T-cell (primary cell): ENCODE data around the gene UFD1. TPM values are rescaled to one million over a fixed set of nuclear protein-coding genes. Genes with fewer than 3 reads are reported as not detected.

Experiments used
- ATAC-seq, 4 experiments: fragments of 200-7000 bp in 3 of 4; fragments of 150-1000 bp in 1 of 4; cut with Tn5 transposase; replicated peaks in 1 of 4; 1 replicate in 3 of 4; 2 replicates in 1 of 4; pipeline ENCODE4 v1.10.0; 2021; ENCODE audit warnings: moderate library complexity in 3 of 4, mild to moderate bottlenecking in 2 of 4, moderate number of reproducible peaks in 1 of 4
- CTCF ChIA-PET, 2 donors: fragments of 300-600 bp; sonication (Branson Sonifier 250); formaldehyde crosslinking; loops; one replicate each; lab custom pipeline; 2022; ENCODE audit warnings: antibody characterized with exemption in 2 of 2; lab: Charles Lee
- POLR2A ChIA-PET, 2 donors: fragments of 300-600 bp; sonication (Branson Sonifier 250); formaldehyde crosslinking; loops; one replicate each; lab custom pipeline; 2022; ENCODE audit warnings: antibody characterized with exemption in 2 of 2; lab: Charles Lee
- DNase-seq, 35 experiments: peaks; one replicate each; pipeline versions ENCODE4 v3.0.0 to v3.0.0-alpha.2; 2013 to 2023
- H3K27ac ChIP-seq: one replicate; pipeline ENCODE4 v1.5.1; 2013; ENCODE audit warnings: low read length
- H3K27me3 ChIP-seq, 2 experiments: replicated peaks in 1 of 2; 1 replicate in 1 of 2; 2 replicates in 1 of 2; pipeline versions ENCODE4 v1.6.1 to v1.7.0; 2013; ENCODE audit warnings: low read length in 1 of 2, mixed read lengths in 1 of 2; ENCODE audit not compliant: control insufficient read depth in 2 of 2, insufficient read depth in 2 of 2; ENCODE audit errors: extremely low read depth in 1 of 2
- H3K36me3 ChIP-seq, 2 donors: 1 replicate in 1 of 2; 2 replicates in 1 of 2; pipeline versions ENCODE4 v1.6.1 to v1.7.0; 2013; ENCODE audit warnings: low read length in 1 of 2; ENCODE audit not compliant: control insufficient read depth in 2 of 2, insufficient read depth in 1 of 2; ENCODE audit errors: extremely low read depth in 1 of 2
- H3K4me1 ChIP-seq, 2 experiments: 1 replicate in 1 of 2; 2 replicates in 1 of 2; pipeline versions ENCODE4 v1.6.1 to v1.7.0; 2013; ENCODE audit warnings: low read length in 2 of 2, mixed read lengths in 1 of 2; ENCODE audit not compliant: insufficient read depth in 2 of 2, control insufficient read depth in 1 of 2; ENCODE audit errors: extremely low read depth in 1 of 2
- H3K4me3 ChIP-seq, 2 donors: 1 replicate in 1 of 2; 2 replicates in 1 of 2; pipeline versions ENCODE4 v1.5.1 to v1.7.0; 2013; ENCODE audit warnings: mild to moderate bottlenecking in 2 of 2, low read length in 1 of 2, moderate library complexity in 1 of 2; ENCODE audit not compliant: control insufficient read depth in 1 of 2; ENCODE audit errors: extremely low read depth in 1 of 2
- H3K9me3 ChIP-seq: 2 replicates; pipeline ENCODE4 v1.7.0; 2013
- H3K27ac Mint-ChIP-seq, 2 donors: one replicate each; pipeline ENCODE4 v1.8.0; 2020 to 2021; ENCODE audit warnings: mild to moderate bottlenecking in 2 of 2, mixed read lengths in 2 of 2
- H3K27me3 Mint-ChIP-seq, 2 donors: one replicate each; pipeline ENCODE4 v1.8.0; 2021 to 2022; ENCODE audit warnings: mixed read lengths in 2 of 2
- H3K36me3 Mint-ChIP-seq: one replicate; pipeline ENCODE4 v1.8.0; 2021; ENCODE audit warnings: mixed read lengths
- H3K4me1 Mint-ChIP-seq, 3 donors: one replicate each; pipeline ENCODE4 v1.8.0; 2020 to 2022; ENCODE audit warnings: mixed read lengths in 3 of 3, mild to moderate bottlenecking in 1 of 3
- H3K4me3 Mint-ChIP-seq, 3 donors: one replicate each; pipeline ENCODE4 v1.8.0; 2020 to 2022; ENCODE audit warnings: mild to moderate bottlenecking in 3 of 3, mixed read lengths in 3 of 3, moderate library complexity in 3 of 3
- H3K9me3 Mint-ChIP-seq, 3 donors: one replicate each; pipeline ENCODE4 v1.8.0; 2020 to 2022; ENCODE audit warnings: mixed read lengths in 3 of 3
- WGBS: methylation state at CpG from one replicate; pipeline ENCODE4 v1.1.5; 2013; ENCODE audit warnings: missing lambda C conversion rate; ENCODE audit not compliant: insufficient coverage; 5-methylcytosine and 5-hydroxymethylcytosine counted together
- total RNA-seq, 35 experiments: library from RNA in 6 of 35; stranded (reverse) in 6 of 35; fragments of 120-200 nt in 1 of 35; gene quantifications; one replicate each; pipeline versions ENCODE4 v1.2.1 to v1.2.4 and lab custom pipeline; 2013 to 2026

The UFD1 gene
- total RNA-seq, 5 donors from 2014 or later (not counting 1 experiment from before 2014, with no cell fraction given), result 52.9 to 85.1 (median 60.0) TPM

DNA sequence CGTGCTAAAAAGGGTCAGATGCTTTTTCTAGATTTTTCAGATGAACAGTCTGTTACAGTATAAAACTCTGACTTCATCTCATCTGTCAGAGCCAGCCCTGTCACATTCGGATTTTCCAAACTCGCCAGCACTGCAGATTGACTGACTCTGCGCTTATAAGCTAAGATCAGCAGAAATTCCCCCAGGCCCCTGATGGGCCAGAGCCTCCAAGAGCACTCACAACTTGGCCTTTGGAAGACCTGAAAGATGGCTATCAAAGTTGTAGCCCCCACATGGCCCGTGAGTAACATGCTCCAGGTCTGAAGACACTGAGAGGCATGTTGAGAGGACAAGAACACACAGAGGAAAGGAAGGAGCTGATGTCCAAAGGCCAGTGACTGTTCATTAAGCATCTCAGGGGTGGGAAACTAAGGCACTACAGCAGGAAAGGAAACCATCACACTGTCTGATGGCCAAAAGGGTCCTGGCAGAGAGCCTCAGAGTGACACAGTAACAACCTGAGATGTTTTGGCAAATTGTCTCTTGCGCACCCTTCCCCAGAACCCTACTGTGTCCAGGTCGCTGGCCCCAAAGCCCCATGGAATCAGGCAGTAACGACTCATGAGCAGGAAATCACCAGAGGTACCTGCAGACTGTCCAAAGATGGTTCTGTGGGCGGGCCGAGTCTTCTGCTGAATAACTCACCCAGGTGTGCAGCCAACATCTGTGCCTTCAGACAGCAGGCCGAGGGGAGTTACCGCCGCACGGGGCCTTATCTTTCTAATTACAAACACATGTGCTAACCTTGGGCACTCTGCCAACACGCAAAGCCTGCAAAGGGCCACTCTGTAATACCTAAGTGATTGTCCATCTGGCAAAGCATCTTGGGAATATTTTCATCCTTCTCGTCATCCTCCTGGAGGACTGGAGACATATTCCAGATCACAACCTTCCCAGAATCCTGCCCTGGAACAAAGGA lies 71.1 kb downstream of the UFD1 start:
- ChIA-PET CTCF (no interaction called here), POLR2A (no interaction called here)
- Mint-ChIP-seq H3K9me3 (no peaks in the 10 kb centered on the region), H3K4me3 (no peak overlapping the region), H3K36me3 (peaks cover 59% of the 10 kb centered on the region), H3K4me1 (peaks cover 15 to 21% (median 18%) of the 10 kb centered on the region in 3 donors), H3K27me3 (no peaks in the 10 kb centered on the region), H3K27ac (no peak overlapping the region)
- H3K36me3 ChIP-seq, result peaks cover 16 to 62% of the 10 kb centered on the region in 2 donors
- no peak overlapping the region for H3K27ac ChIP-seq
- DNase-seq (no peak), ATAC-seq (no peak)
- no peaks in the 10 kb centered on the region for H3K27me3 ChIP-seq
- 93% methylated on average over 14 of the region's 16 CpGs for WGBS
- no peaks in the 10 kb centered on the region for H3K9me3 ChIP-seq
- H3K4me3 ChIP-seq, result no peak overlapping the region
- peaks cover 0 to 13% of the 10 kb centered on the region in 2 experiments for H3K4me1 ChIP-seq

DNA sequence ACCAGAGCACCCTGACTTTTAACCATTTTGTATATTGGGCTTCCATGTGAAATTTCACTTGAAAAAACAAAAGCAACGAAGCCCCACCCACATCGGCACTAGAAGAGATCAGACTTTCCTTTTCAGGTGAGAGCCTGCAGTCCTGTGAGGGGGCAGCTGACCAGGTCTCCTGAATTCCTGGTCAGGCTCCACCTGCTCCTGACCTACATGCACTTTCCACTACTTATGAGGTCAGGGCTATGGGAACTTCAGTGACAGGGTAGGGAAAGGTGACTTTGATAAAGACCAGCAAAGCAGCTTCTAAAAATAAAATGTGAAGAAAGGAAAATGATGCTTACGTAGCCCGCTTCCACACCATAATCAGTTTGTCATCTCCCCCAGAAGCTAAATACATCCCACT lies 72.1 kb downstream of the UFD1 start:
- ChIA-PET POLR2A (no interaction called here), CTCF (interaction anchor here in 1 of 2 donors (1.0 kb wide), 1 partner anchor 67 kb away, joined by 3 read pairs; no protein-coding TSS in a partner anchor)
- Histone ChIP-seq H3K9me3 (no peaks in the 10 kb centered on the region), H3K27me3 (no peaks in the 10 kb centered on the region), H3K27ac (no peak overlapping the region), H3K4me1 (peaks cover 0 to 9% of the 10 kb centered on the region in 2 experiments), H3K4me3 (no peak overlapping the region), H3K36me3 (peaks cover 16 to 64% of the 10 kb centered on the region in 2 donors)
- Mint-ChIP-seq H3K9me3 (no peaks in the 10 kb centered on the region), H3K27me3 (no peaks in the 10 kb centered on the region), H3K36me3 (peaks cover 59% of the 10 kb centered on the region), H3K4me1 (peaks cover 6 to 11% (median 9%) of the 10 kb centered on the region in 3 donors), H3K4me3 (no peak overlapping the region), H3K27ac (no peak overlapping the region)
- WGBS, result 100% methylated on average over 2 of the region's 4 CpGs
- DNase-seq, result no peak
- ATAC-seq, result no peak

DNA sequence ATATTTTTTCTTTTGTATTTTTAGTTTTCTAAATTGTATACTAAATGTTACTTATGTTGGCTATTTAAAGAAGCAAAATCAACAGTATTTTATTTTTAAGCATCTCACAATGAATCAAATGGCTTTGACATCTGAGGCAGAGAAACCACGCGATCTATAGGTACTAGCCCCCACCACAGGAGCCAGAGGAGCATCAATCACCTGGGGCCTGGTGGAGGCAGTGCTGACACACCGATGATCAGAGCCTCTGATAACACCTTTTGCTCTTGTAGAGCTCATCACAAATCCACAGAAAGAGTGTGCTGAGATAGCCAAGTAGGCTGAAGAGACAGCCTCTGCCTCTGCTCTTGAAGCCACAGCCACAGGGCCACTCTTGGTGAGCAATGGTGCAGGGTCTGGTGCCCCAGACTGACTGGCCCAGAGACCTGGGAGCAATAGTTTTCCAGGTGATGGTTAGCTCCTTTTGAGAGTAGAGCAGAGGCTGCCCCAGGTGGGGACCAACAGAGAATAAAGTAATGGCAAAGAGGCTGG lies 72.6 kb downstream of the UFD1 start:
- Mint-ChIP-seq H3K27ac (no peak overlapping the region), H3K4me3 (no peak overlapping the region), H3K9me3 (no peaks in the 10 kb centered on the region), H3K27me3 (no peaks in the 10 kb centered on the region), H3K4me1 (peaks cover 3 to 6% (median 5%) of the 10 kb centered on the region in 3 donors), H3K36me3 (peaks cover 64% of the 10 kb centered on the region)
- ATAC-seq, result no peak
- ChIA-PET POLR2A (no interaction called here), CTCF (interaction anchor here in 1 of 2 donors (1.0 kb wide), 1 partner anchor 68 kb away, joined by 3 read pairs; no protein-coding TSS in a partner anchor)
- 58% methylated on average over 3 of the region's 3 CpGs for WGBS
- H3K4me3 ChIP-seq, result no peak overlapping the region
- peaks cover 0 to 5% of the 10 kb centered on the region in 2 experiments for H3K4me1 ChIP-seq
- H3K9me3 ChIP-seq, result no peaks in the 10 kb centered on the region
- H3K36me3 ChIP-seq, result peaks cover 16 to 67% of the 10 kb centered on the region in 2 donors
- H3K27me3 ChIP-seq, result no peaks in the 10 kb centered on the region
- H3K27ac ChIP-seq, result no peak overlapping the region
- peak in 1 of 35 experiments; percentile 16 for DNase-seq

DNA sequence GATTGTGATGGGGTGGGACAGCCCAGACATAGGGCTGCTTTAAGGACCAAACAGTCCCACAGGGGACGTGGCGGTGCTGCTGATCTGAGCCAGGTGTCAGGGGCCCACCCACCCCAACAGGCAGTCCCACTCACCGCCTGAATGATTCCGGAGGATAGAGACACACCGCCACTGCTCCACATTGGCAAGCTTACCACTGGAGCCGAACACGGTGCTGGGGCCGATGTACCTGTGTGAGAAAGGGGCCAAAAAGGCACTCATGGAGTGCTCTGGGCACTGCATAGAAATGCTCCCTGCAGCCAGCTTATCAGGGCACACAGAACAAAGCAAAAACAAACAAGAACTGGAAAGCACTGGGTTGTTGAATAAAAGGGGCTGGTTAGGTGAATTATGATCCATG lies 73.3 kb downstream of the UFD1 start:
- ChIA-PET POLR2A (no interaction called here), CTCF (no interaction called here)
- Mint-ChIP-seq H3K27me3 (no peaks in the 10 kb centered on the region), H3K4me1 (no peaks in the 10 kb centered on the region), H3K4me3 (no peak overlapping the region), H3K36me3 (peaks cover 69% of the 10 kb centered on the region), H3K27ac (no peak overlapping the region), H3K9me3 (no peaks in the 10 kb centered on the region)
- DNase-seq (no peak), ATAC-seq (no peak)
- Histone ChIP-seq H3K4me3 (no peak overlapping the region), H3K27ac (no peak overlapping the region), H3K9me3 (no peaks in the 10 kb centered on the region), H3K27me3 (no peaks in the 10 kb centered on the region), H3K36me3 (peaks cover 16 to 72% of the 10 kb centered on the region in 2 donors), H3K4me1 (no peaks in the 10 kb centered on the region)
- WGBS, result 100% methylated on average over 5 of the region's 8 CpGs

DNA sequence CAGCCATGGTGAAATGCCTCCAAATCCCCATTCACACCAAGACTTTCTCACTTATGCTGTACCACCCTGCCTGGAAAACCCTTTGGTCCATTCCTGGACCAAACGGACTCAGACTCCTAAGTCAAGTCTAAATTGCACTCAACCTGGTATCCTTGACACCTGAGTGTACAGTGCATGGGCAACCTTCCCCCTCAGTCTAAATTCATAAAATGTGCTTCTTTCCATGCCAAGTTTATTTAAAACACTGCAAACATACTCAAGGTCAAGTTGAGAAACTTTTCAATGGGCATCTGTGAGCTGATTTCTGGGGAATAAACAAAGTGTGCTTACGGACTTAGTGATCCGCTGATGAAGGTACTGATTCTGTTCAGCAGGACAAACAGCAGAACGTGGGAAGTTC lies 73.9 kb downstream of the UFD1 start:
- no peak for DNase-seq
- H3K4me1 ChIP-seq, result no peaks in the 10 kb centered on the region
- ATAC-seq, result no peak
- ChIA-PET CTCF (no interaction called here), POLR2A (no interaction called here)
- no peaks in the 10 kb centered on the region for H3K27me3 ChIP-seq
- no peaks in the 10 kb centered on the region for H3K4me1 Mint-ChIP-seq
- H3K9me3 Mint-ChIP-seq, result no peaks in the 10 kb centered on the region
- H3K27ac ChIP-seq, result no peak overlapping the region
- H3K36me3 ChIP-seq, result peaks cover 16 to 67% of the 10 kb centered on the region in 2 donors
- WGBS, result 100% methylated on average over 1 of the region's 4 CpGs
- no peaks in the 10 kb centered on the region for H3K27me3 Mint-ChIP-seq
- no peak overlapping the region for H3K27ac Mint-ChIP-seq
- peaks cover 70% of the 10 kb centered on the region for H3K36me3 Mint-ChIP-seq
- H3K4me3 ChIP-seq, result no peak overlapping the region
- H3K9me3 ChIP-seq, result no peaks in the 10 kb centered on the region
- no peak overlapping the region for H3K4me3 Mint-ChIP-seq

DNA sequence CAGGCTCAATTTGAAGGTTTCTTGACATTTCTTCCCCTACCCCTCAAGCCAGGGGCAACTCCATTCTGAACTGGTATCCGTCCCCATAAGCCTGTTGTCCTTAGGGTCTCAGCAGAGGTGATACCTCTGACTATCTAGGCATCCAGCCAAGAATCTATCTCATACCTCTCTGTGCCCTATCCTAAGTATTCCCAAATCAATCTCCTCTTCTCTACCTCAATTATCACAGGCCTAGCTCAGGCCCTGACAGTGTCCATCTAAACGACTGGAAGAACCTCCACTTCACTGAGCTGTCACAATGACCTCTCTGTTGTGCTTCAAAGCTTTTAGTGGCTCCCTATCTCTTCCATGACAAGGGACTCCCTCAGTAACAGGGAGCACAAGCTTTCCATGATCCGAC lies 74.3 kb downstream of the UFD1 start:
- Mint-ChIP-seq H3K27ac (no peak overlapping the region), H3K4me1 (no peaks in the 10 kb centered on the region), H3K4me3 (no peak overlapping the region), H3K27me3 (no peaks in the 10 kb centered on the region), H3K9me3 (no peaks in the 10 kb centered on the region), H3K36me3 (peaks cover 66% of the 10 kb centered on the region)
- Histone ChIP-seq H3K36me3 (peaks cover 16 to 63% of the 10 kb centered on the region in 2 donors), H3K4me1 (no peaks in the 10 kb centered on the region), H3K27ac (no peak overlapping the region), H3K27me3 (no peaks in the 10 kb centered on the region), H3K9me3 (no peaks in the 10 kb centered on the region), H3K4me3 (no peak overlapping the region)
- POLR2A ChIA-PET, result no interaction called here
- 98% methylated on average over 3 of the region's 3 CpGs for WGBS
- no peak for ATAC-seq
- no peak for DNase-seq
- CTCF ChIA-PET, result no interaction called here
